SKM-1 (cell line): ENCODE data around the gene MACF1.

Experiments used
- DNase-seq: peaks from one replicate; lab custom pipeline; 2025; ENCODE audit not compliant: unreplicated experiment; lab: John Stamatoyannopoulos, UW

Gene MACF1

DNA sequence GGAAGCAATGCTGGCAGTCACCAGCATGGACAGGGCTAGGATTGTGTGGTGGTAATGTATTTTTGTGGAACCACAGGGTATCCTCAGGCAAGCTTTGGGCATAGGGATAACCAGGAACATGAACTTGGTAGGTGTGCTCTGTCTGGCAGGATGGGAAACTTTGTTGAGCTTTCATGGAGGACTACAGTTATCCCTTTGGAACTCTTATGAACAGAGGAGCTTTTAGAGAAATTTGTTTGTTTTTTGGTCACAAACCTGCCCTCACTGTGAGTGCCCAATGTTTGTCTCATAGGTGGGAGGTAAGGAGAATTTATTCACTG, 54.4 kb downstream of the MACF1 start:
- no peak for DNase-seq

DNA sequence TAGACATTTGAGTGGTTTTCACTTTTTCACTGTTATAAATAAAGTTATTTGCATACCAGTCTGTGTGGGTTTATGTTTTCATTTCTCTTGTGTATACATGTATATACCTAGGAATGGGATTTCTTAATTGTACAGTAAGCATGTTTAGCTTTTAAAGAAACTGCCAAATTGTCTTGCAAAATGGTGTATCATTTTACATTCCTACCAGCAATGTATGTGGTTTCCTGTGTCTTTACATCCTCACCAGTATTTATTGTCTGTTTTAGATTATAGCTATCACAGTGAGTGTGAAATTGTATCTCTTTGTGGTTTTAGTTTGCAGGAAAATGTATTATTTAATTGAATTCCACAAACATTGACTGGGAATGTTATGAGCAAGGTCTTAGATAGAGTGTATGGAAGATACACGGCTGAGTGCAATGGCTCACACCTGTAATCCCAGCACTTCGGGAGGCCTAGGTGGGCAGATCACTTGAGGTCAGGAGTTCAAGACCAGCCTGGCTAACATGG, 57.3 kb downstream of the MACF1 start:
- no peak for DNase-seq

DNA sequence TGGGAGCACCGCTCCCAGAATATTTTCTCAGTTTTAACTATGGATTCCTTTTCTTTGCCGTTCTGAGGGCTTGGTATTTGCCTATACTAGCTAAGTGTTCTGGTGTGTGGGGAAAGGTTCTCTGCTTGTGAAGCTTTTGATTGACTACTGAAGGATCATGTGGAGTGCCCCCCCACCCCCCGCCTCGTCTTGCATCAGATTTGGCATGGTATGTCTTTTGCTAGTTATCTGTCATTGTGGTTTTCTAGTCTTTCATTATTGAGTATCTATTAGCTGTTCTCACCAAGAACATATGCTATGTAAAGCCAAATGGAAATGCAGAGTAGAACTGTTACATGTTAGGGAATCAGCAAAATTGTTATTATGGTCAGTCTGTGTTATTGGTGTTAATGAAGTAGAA, 58.3 kb downstream of the MACF1 start:
- no peak for DNase-seq

DNA sequence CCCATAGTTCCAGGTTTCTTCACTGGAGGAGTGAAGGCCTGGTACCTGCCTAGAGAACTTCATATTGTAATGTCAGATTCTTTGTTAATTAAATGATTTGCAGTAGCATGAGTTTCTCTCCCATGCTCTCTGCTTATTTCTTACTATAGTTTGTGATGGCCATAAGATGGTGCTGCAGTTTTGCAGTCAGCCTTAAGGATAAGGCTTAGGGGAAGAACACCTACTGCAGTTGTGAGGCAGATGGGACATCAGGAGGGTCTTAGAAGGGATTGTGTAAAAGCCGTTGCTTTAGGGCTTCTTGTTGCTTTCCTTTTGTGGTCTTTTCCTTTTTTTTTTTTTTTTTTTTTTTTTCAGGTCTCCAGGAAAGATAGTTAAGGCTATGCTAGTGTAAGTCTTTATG, 61.8 kb downstream of the MACF1 start:
- no peak for DNase-seq

DNA sequence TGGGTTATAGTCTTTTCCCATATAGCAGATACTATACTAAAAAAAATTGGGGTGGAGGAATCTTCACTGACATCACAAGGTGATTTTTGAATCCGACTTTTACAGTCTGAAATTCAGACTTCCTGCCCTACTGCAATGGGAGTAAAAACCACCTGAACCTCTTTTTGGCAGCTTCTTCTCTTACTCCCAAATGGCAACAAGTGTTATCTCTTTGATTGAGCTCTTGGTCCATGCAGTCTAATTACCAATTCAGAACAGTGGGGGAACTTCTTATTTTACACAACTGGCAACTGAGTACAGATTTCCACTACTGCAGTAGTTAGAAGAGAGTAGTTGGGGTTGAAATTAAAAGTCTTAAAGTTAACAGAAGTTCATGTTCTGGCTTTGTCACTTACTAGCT, 62.3 kb downstream of the MACF1 start:
- no peak for DNase-seq

DNA sequence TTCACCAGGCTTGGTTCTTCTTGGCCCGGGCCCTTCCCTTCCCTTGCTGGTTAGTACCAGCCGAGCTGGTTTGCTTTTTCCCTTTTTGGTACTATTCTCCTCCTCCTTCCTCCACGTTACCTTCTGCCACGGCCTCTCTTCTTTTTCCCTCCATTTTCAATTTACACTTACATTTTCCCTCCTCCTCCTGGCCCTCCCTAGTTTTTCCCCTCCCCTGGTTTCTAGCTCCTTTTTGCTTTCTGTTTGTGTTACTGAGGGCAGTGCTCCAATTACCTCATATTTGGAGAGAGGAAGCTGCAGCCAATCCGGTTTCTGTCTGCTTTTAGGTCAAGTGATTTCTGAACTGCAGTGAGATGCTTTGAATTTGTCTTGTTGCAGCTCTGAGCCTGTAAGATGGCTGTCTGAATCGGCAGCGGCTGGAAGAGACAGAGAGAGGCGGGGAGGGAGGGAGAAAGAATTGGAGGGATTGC, 63.7 kb downstream of the MACF1 start:
- no peak for DNase-seq

DNA sequence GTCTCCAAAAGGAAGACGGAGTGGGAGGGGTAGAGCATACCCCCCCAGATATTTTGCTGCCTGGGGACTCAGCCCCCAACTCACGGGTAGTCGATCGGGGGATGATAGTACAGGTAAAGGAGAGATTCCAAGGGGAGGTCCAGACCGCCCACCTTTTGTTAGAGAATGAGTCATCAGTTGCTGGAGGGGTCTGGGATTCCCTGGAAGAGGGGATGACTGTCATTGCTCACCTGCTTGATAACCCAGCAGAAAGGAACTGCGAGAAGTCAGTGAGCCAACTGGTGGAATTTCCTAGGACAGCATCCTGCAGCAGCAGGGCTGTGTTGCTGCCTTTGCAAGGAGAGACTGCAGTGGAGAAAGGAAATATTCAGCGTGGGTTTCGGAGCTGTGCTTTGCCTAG, 64.4 kb downstream of the MACF1 start:
- no peak for DNase-seq

DNA sequence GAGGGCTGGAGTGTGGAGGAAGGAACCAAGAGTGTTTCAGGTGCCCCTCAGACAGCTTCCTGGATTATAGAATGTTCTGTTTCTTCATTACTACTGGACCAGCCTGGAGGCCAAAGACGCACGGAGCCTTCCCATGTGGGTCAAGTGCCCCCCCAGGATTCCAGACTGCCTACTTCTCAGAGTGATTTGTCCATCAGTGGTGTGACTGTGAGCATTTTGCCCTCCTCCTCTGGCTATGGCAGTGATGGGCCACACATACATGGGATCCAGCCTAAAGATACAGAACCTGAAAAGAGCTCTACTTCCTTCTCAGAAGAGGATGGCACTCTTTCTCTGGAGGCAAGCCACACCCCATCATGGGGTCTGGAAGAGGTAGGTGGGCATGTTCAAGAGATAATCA, 64.9 kb downstream of the MACF1 start:
- DNase-seq = no peak

DNA sequence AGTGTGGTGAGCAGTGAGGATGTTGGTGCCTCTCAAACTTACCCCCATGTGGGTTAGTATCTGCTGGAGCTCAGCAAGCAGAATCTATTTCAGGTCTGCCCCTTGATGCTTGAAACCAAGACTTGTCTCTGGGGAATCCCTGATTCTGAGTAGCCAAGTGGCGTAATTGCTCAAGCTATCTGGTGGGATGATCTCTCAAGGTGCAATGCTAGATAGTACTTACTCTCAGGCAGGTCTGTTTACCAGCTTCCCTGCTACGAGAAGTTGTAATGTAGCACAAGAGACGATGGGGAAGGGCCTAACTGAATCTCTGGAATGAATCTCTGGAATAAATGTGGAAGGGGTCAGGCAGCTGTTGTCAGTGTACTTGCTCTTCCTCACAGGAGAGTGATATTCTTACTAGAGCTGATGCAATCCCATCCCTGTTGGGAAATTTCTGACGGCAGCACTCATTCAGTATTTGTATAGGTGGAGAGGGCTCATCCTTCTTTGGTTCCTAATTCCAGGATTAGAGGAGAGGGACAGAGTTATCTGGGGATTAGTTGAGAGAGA, 65.4 kb downstream of the MACF1 start:
- no peak for DNase-seq

DNA sequence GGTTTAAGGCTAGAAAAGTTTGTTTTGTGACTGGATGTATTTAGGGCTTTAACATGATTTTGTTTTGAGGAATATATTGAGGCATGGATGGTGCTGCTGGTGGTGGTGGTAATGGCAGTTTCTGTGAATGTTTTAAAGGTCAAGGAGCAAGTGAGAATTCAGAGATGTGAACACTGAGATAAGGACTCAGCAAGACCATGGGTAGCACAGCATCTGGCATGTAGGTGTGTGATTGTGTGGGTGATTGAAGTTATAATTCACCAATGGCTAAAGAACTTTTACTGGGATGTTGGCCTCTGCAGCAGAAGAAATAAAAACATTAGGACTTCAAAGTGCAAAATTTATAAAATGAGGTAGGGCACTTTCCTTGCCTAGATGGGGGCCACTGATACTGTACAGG, 65.9 kb downstream of the MACF1 start:
- DNase-seq = no peak

DNA sequence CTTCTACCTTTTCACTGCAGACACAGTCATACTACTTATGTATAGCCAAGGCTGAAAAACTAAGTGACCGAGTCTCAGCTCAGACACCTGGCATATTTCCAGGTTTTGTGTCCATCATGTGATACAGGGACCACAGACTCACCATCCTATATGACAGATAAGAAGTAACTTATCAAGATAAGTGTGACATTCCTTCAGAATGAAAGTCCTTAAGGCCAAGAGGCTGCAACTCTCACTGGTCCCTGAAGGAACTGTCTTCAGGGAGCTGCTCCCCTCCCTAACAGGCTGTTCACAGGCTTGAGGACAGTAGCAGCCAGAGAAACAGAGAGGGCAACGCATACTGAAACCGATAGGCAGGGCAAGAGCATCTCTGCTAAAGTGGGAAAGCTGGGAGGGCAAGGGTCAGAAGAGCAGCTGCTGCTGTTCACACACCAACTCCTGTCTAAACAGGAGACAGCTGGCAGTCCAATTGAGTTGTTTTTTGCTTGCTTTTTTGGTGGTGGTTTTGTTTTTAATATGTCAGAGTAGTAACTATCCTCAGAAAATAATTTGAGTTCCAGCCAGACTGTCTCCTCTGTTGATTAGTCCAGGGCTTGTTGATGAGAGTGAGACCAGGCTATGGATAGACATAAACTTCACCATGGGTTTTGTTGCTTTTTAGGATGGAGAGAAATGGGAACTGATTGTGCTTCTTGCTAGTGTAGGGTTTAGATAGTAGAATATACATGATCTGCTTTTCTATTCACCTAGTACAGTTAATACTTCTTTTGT, 67.7 kb downstream of the MACF1 start:
- no peak for DNase-seq

DNA sequence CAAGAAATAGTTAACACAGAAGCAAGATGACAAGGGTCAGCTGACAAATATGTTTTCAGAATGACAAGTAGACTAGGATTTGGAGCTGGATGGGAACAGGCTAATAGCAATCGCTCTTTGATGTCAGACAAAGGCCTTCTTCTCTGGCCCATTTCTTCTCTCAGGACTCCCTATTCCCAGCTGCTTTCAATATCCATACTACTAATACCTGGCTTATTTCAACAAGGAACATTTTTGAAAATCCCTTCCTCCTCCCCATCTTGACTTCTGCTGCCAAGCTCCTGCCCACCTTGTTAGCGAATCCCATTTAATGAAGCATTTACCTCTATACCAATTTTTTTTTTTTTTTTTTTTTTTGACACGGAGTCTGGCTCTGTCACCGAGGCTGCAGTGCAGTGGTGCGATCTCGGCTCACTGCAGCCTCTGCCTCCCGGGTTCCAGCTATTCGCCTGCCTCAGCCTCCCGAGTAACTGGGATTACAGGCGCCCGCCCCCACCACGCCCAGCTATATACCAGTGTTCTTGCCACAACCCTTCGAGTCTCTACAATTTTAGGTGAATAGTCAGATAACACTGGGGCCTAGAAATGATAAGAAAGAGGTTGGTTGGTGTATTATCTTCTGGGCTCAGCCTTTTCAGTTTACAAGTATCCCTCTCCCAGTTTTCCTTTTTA, 68.4 kb downstream of the MACF1 start:
- no peak for DNase-seq

DNA sequence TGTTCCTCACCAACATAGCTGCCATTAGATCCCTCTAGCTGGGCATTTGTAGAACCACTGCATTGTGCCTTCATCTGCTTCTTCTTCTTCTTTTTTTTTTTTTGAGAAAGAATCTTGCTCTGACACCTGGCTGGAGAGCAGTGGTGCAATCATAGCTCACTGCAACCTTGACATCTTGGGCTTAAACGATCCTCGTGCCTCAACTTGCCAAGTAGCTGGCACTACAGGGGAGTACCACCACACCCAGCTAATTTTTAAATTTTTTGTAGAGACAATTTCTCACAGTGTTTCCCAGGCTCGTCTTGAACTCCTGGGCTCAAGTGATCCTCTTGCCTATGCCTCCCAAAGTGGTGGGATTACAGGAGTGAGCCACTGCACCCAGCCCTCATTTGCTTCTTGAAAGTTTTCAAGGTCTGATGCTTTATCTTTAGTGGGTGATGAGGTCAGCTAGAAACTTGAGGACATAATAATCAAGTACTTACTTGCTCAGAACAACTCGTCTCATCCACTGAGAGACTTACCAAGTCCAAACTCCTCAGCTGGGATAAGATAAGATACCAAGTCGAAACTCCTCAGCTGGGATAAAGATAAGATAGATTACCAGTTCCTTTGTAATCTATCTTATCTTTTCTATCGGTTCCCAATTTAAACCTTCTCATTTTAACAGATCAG, 71.5 kb downstream of the MACF1 start:
- no peak for DNase-seq

DNA sequence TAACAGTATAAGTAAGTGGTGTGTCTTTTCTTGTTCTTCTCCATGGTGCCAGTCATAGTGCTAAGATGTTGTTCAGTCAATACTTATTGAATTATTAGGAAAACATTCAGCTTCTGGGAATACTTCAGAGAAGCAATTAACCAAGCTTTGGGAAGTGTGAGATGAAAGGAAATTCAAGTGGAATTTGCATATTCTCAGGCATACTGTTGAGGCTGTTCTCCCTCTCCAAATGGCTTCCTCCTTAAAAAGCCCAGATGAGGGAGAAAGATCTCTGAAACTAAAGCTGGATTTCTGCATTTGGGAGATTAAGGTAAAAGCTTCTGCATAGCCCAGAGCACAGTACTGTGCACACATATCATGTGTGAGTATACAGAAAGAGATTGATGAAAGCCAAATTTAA, 73.4 kb downstream of the MACF1 start:
- DNase-seq = no peak

DNA sequence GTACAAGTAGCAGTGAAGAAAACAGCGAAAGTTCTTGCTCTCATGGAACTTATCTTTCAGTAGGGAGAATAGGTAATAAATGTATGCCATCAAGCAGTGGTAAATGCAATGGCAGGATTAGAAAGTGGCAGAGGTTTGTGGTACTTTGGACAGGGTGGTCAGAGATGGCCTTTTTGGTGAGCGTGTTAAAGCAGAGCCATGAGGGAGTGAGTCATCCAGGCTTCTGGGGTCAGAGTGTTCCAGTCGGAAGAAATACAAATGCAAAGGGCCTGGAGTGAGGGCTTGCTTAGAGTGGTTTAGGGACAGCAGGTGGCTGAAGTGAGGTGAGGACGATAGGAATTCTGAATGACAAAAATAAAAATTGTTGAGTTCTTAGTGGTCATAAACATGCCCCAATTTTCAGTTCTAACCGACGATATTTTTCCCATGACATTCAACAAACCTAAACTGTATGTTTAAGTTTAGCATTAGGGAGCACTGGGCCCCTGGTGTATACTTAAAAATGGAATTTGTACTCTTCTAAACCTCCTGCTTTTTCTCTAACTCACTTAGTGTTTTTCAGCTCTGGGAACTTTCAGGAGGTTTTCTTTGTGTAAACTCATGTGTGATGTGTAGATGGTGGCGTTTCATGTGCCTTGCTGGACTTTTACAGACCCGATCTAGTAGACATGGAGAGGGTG, 78.2 kb downstream of the MACF1 start:
- DNase-seq = no peak

DNA sequence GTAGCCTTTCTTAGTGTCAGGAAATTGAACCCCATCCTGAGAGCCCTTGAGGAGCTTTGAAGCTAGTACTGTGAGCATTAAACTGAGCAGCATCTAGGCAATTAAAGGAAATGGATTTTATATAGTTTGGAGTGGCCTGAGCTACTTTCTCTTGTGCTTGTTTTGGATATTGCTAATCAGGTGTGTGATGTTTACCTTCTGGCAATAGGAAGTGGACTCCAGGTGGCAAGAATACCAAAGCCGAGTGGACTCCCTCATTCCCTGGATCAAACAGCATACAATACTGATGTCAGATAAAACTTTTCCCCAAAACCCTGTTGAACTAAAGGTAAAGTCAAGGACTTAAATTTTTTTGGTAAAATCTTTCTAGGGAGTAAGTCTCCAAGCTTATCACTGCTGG, 79.4 kb downstream of the MACF1 start:
- no peak for DNase-seq

DNA sequence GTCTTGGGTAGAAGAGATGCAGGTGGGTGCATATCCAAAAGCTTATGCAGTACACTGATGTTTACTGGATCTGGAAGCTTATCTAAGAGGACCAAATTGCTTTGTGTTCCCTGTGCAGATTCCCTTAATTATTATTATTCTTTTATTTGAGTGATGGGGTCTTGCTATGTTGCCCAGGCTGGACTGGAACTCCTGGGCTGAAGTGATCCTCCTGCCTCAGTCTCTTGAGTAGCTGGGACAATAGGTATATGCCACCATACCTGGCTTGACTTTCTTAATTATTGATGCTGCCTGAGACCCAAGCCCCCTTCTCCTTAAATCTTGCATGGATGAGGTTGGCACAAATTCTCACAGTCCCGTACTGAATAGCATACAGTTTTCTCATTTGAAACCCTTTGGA, 83.0 kb downstream of the MACF1 start:
- no peak for DNase-seq

DNA sequence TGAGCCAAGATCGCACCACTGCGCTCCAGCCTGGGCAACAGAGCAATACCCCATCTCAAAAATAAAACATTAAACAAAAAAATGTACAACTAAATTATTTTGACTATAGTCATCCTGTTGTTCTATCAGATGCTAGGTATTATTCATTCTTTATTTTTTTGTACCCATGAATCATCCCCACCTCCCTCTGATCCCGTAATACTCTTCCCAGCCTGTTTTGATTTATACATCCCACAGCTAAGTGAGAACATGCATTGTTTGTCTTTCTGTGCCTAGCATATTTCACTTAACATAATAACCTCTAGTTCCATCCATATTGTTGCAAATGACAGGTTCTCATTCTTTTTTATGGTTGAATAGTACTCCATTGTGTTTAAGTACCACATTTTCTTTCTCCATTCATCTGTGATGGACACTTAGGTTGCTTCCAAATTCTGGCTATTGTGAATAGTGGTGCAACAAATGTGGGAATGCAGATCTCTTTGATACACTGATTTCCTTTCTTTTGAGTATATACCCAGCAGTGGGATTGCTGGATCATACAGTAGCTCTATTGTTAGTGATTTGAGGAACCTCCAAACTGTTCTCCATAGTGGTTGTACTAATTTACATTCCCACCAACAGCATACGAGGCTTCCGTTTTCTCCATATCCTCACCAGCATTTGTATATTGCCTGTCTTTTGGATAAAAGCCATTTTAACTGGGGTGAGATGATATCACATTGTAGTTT, 84.4 kb downstream of the MACF1 start:
- no peak for DNase-seq

DNA sequence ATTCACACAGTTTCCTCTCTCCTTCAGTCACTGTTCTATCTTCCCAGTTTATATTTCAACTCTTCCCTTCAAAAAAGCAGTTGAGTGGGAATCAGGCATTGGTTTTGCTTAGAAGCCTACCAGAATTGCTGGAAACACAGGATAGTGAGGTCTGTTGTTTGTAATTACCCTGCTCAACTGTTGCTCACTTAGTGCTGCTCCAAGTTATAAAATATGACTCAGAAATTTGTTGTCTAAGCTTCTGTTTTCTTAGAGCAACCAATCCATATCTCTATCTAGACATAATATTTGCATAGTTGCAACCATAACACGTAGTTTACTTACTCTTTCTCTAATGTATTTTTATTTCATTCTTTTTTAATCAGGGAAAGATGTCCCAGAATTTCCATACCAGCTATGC, 87.9 kb downstream of the MACF1 start:
- no peak for DNase-seq

DNA sequence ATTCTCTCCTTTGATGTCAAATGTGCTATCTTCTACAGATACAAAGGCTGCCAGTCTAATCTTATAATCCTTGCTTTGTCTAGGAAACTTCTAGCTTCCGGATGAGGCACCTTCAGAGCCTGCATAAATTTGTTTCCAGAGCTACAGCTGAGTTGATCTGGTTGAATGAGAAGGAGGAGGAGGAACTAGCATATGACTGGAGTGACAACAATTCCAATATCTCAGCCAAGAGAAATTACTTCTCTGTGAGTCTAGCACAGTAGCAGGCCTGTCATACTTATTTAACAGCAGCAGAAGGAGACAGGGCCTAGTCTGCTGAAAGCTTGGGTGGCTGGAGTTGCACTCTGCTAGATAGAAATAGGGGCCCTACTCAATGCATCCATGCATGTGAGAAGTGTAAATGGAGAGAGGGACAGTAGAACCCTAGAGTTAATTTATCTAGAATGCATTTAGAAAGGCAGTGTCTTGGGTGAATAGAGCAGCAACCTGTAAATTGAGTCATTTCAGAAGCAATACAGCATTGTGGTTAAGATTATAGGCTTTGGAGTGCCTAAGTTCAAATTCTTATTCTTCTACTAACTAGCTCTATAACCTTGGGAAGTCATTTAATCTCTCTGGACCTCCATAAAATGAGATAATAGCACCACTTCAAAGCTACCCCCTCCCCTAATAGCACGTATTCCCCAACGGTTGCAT, 89.0 kb downstream of the MACF1 start:
- DNase-seq = no peak
